ENCODE results near the gene SP140L.
"Not testable (repeated sequence)": the region's sequence is repeated elsewhere in the genome, so short reads cannot be mapped to it uniquely, and the experiment has no call there.

Gene SP140L

DNA sequence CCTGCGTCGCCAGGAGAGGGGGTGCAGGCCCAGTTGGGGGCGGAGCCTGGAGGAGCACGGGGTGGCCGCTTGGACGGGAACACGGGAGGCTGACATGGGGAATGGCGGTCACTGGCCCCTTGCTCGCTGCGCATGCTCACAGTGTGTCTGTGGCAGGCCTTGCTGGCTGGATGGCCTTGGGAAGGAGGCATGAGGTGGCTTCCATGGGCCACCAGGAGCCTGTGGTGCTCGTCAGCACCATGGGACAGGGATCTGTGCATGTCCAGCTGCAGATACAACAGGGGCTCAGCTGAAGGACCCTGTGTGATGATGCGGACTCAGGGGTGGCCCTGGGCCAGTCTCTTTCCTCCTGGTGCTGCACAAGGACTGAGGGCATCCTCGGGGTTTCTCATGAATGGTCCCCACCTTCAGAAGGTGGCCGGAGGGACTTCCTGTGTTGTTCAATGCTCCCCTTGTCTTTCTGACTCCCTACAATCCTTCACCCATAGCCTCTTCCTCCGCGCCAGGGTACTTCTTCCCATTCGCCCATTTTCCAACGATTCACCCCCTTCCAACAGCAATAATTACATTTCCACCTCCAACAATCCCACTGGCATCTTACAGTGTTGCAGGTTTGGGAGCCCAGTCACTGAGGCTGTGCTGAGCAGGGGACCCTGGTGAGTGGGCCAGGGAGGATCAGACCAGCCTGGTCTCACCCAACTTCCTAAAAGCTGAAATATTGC is 3.4 kb upstream of the SP140L start:
- DNase-seq (ENCODE audit: low spot score), result no peak

DNA sequence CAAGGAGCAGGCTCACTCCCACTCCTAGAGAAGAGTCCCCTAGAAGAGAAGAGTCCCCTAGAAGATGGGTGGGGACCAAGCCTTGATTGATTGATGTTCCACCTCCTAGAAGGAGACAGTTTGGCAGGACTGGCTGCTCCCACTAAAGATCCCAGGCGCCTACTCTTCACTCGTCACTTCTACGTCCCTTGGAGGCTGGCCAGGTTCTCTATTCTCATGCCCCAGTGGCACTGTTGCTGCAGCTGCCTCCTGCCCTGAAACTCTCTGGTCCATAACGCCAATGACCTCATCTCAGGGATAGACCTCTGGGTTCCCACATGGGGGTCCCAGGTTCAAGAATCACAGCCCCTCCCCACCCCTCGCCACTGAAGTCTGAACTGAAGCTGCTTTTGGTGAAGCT is 2.5 kb upstream of the SP140L start:
- DNase-seq (ENCODE audit: low spot score), result no peak

DNA sequence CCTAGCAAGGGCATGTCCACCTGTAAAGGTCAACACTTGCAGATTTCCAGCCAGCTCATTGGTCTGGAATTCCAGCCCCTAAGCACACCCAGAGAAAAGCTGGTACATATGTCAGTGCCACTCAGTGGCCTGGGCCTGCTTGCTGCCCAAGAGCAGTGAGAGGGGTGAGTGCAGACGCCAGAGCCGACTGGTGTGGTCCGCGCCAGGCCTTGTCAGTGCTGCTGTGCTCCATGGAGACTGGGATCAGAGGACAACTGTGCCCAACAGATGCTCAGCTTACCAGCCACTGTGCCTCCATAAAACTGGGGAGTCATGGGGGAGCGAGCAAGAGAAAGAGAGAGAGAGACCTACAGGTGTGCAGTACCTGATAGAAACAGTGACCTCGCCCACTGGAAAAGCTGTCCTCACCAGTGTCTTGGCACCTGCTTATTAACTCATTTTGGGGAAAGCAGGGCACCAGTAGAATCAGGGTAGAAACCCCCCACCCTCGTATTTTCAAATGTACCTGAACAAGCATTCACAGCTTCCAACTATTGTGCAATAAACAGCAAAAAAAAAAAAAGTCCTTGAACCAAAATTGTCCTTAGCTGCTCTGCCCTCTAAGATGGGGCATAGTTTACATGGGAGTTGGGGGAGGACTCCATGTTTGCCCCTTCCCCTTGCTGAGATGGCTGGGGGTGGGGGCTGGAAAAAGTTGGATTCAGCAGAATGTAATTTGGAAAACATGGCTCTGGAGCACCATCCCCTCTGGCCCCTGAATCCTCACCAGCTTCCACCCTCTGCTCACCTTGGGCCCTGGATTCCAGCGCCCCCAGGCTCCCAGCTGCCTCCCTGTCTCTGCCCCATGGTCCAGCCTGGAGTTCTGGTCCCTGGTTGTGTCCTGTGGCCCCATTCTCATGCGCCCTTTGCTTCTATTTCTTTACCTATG is 1.4 kb upstream of the SP140L start:
- DNase-seq (ENCODE audit: low spot score), result no peak

DNA sequence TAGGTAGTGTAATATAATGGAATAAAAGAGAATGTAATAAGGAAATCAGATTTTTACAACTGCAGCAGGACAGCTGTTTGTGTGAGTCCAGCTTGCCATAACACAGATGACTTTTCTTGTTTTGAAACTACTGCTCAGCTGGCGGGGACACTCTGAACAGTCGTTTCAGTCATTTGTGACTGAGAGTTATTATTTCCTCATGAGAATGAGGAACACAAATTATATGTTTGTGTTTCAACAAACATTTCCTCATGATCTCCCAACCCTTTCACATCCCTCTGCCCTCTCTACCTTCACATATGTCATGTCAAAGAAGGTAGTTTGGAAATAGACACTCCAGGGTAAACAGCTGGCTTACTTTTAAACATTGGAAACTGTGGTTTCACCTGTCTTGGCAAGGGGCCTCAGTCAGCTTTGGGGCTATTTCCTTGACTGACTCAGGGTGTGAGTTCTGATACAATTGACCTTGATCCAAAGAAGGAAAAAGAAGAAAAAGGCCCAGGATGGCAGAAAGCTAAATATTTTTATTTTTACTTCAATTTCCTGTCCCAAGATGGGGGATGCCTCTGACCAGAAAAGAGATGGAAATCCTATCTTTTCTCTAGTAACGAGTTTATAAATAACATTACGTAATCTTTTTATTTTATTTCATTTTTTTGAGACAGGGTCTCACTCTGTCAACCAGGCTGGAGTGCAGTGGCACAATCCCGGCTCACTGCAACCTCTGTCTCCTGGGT is 593 bp downstream of the SP140L start:
- no peak for DNase-seq (ENCODE audit: low spot score)

DNA sequence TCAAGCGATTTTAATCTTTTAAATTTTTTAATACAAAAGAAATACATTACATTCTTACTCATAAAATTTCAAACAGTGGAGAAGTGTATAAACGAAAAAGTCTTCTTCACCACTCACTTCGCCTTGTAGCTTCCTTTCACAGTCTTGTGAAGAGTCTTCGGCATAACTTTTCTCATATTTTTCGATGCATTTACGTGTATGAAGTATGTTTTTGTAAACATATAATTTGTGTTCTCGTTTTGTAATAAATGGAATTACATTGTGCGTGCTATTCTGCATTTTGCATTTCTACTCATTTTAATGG is 1.1 kb downstream of the SP140L start:
- no peak for DNase-seq (ENCODE audit: low spot score)

DNA sequence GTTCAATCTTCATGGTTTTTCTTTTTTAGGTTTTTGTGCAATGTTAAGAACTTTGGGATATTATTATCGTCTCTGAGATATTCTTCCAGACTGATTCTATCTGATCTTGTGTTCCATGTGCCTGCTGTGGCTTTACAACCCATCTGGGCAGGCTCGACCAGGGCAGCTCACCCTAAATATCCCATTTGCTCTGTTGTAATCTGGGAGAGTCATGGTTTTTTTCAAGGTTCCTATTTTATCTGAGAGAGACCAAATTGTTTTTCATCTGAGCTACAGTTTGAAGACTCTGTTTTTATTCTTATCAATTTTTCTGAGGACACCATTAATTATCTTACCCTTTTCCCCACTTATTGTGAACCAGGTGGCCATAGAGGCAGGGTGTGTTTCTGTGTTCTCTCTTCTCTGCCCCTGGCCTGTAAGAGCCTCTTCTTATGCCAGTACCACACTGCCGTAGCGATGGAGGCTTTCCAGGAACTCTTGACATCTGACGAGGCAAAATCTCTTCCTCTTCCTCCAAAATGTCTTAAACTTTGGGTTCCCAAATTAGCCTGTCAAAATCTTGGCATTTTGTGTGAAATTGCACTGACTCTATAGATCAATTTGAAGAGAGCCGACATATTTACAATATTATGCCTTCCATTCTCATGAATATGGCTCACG is 3.1 kb downstream of the SP140L start:
- no peak for DNase-seq (ENCODE audit: low spot score)

DNA sequence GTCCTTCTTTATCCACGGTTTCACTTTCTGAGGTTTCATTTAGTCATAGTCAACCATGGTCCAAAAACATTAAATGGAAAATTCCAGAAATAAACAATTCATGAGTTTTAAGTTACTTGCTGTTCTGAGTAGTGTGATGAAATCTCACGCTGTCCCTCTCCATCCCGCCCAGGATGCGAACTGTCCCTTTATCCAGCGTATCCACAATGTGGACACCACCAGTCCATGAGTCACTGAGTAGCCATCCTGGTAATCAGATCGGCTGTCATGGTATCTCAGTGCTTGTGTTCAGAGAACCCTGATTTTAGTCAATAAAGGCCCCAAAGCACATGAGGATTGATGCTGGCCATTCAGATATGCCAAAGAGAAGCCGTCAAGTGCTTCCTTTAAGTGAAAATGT is 3.7 kb downstream of the SP140L start:
- DNase-seq (ENCODE audit: low spot score), result no peak

DNA sequence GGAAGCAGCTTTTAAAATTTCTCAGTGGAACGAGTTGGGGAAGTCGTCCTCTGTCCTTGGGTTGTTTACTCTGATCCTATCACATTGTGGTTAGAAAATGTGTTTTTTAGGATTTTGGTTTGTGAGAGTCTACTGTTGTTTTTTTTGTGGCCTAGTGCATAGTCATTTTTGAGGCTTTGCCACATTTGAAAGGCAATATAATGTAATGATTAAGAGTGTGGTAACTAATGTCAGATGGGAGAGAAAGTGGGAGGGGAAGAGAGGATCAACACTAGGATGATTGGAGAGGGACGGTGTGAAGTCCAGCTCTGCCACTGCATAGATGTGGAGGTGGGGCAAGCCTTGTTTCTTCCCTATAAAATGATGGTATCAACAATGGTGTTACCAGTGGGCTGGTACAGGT is 8.5 kb downstream of the SP140L start:
- DNase-seq (ENCODE audit: low spot score), result no peak

DNA sequence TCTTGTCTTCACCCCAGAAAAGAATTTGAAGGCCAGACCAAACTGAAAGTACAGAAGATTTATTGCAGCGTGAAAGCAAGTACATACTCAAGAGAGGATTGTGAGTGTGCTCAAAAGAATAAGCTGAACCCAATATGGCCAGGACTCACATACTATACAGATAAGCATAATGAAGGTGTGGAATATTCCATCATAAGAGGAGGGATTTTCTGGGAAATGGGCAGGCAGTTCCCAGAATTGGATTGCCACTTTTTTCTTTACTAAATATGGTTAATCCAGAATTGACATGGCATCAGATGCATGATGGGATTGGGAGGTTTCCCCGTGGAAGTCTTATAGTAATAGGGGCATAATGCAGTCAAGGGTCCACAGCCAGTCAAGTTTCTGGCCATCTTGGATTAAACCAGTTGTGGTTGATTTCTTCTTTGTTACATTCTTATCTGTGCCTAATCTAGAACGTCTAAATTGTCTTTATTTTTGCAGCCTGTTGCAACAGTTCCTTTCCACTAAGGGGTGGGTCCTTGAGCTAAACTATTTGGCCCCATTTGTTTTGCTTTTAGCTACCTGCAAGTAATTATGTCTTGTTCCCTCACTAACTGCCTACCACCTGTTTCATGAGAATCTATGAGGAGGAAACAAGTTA is 9.0 kb downstream of the SP140L start:
- DNase-seq (ENCODE audit: low spot score), result no peak

DNA sequence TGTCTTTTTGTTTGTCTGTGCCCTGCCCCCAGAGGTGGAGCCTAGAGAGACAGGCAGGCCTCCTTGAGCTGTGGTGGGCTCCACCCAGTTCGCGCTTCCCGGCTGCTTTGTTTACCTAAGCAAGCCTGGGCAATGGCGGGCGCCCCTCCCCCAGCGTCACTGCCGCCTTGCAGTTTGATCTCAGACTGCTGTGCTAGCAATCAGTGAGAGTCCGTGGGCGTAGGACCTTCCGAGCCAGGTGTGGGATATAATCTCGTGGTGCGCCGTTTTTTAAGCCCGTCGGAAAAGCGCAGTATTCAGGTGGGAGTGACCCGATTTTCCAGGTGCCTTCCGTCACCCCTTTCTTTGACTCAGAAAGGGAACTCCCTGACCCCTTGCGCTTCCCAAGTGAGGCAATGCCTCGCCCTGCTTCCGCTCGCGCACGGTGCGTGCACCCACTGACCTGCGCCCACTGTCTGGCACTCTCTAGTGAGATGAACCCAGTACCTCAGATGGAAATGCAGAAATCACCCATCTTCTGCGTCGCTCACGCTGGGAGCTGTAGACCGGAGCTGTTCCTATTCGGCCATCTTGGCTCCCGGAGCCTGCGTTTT is 15.0 kb downstream of the SP140L start:
- not testable (repeated sequence) for DNase-seq (ENCODE audit: low spot score)

DNA sequence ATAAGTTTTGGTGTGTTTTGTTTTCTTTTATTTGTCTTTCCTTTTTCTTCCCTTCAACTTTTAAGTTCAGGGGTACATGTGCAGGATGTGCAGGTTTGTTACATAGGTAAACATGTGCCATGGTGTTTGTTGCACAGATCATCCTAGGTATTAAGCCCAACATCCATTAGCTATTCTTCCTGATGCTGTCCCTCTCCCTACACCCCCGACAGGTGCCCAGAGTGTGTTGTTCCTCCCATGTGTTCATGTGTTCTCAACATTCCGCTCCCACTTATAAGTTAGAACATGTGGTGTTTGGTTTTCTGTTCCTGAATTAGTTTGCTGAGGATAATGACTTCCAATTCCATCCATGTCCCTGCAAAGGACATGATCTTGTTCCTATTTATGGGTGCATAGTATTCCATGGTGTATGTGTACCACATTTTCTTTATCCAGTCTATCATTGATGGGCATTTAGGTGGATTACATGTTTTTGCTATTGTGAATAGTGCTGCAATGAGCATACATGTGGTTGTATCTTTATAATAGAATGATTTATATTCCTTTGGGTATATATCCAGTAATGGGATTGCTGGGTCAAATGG is 16.1 kb downstream of the SP140L start:
- DNase-seq (ENCODE audit: low spot score), result not testable (repeated sequence)

DNA sequence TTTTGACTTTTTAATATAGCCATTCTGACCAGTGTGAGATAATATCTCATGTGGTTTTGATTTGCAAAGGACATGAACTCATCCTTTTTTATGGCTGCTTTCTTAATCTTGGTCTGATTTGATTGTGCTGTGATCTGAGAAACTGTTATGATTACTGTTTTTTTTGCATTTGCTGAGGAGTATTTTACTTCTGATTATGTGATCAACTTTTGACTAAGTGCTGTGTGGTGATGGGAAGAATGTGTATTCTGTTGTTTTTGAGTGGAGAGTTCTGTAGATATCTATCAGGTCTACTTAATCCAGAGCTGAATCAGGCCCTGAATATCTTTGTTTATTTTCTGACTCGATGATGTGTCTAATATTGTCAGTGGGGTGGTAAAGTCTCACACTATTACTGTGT is 16.8 kb downstream of the SP140L start:
- no peak for DNase-seq (ENCODE audit: low spot score)

DNA sequence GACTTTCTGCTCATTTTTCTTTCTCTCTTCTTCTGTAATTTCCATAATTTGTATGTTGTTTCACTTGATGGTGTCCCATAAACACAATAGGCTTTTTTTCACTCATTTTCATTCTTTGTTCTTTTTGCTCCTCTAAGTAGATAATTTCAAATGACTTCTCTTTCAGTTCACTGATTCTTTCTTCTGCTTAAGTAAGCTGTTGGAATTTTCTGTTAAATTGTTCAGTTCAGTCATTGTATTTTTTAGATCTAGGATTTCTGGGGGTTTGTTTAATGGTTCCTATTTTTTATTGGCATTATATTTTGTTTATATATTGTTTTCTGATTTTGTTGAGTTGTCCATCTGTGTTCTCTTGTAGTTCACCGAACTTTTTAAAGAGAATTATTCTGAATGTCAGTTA is 19.5 kb downstream of the SP140L start:
- no peak for DNase-seq (ENCODE audit: low spot score)

DNA sequence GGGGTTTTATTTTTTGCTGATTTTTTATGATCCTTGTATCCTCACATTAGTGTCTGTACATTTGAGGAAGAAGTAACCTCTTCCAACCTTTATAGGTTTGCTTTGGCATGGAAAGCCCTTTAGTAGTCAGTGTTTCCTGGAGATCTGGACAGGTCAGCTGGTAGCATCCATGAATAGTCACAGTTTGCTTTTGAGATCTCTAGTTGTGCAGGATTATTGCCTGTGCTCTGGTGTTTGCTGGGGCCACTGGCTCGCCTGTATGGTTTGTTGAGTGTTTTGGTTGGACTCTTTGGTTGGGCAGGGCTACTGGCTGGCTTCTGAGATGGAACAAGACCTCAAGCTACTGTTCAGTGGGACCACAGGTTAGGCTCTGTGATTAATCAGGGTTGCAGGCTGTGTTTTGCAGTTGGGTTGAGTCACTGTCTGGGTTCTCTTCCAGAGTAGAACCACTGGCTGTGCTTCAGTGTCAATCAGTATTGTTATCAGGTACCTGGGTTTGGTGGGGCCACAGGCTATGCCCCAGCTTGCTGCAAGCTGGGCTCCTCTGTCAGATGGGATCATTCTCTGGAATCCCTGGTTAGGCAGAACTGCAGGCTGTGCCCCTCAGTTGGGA is 20.0 kb downstream of the SP140L start:
- no peak for DNase-seq (ENCODE audit: low spot score)

DNA sequence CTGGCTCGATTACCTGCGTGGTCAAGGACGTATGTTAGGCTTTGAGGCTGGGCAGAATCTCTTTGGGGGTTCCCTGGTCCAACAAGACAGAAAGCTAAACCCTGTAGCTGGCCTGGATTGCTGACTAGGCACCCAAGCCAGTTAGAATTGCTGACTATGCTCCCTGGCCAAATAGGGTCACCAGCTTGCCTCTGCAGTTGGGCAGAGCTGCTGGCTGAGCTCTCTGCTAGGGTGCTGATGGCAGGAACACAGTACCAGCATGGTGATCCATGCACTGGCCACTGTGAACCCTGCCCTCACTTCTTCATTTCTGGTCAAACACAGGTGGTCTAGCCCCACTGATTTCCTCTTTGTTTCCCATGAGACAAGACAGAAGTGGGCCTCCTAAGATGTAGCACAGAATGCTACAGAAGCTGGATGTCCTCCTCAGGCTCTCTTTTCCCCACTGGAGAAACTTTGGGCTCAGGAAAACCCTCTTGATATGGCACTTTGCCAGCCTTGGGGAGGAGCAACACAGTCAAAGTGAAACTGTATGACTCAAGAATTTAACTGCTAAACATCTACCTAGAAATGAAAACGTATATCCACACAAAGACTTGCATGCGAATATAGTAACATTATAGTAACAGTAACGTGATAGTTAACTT is 20.8 kb downstream of the SP140L start:
- DNase-seq (ENCODE audit: low spot score), result no peak

DNA sequence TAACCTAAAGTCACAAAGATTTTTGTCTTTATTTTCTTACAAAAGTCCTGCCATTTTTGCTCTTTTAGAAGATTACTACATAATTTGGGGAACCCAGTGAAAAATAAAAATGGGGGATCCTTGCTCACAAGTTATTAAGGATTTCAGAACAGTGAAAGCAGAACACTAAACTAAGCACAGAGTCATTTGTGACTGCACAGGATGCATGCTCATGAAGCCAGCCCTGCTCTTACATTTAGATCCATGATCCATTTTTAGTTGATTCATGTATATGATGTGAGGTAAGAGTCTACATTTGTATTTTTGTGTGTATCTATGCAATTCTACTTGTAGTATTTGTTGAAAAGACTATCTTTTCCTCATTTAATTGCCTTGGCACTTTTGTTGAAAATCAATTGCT is 21.8 kb downstream of the SP140L start:
- DNase-seq (ENCODE audit: low spot score), result no peak

DNA sequence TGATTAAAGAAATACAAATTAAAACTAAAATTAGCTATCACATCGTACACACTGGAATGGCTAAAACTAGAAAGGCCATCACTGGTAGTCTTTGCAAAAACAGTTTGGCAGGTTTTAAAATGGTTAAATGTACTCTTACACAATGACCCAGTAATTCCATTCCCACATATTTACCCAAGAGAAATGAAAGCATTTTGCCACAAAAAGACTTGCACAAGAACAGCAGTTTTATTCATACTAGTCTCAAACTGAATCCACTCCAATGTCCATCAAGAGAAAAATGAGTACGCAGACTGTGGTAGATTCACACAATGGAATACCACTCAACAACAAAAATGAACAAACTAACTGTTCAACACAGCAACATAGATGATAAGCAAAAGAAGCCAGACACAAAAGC is 29.1 kb downstream of the SP140L start:
- no peak for DNase-seq (ENCODE audit: low spot score)

DNA sequence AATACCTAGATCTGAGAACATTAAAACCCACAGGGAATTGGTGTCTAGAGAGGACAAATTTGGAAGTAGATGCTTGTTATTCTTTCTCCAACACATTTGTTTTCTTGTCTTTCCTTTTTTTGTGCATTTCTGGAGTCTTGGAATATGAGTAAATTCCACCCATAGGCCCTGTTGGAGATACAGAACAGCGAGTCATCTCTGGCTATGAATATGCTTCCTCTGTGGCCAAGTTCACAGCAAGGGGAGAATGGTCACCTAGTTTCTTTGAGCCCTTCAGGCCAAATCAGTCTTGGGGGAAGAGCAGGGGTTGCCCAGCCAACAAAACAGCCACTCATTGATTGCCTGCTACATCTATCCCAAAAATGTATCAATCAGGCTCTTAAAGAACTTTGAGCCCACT is 31.3 kb downstream of the SP140L start:
- no peak for DNase-seq (ENCODE audit: low spot score)

DNA sequence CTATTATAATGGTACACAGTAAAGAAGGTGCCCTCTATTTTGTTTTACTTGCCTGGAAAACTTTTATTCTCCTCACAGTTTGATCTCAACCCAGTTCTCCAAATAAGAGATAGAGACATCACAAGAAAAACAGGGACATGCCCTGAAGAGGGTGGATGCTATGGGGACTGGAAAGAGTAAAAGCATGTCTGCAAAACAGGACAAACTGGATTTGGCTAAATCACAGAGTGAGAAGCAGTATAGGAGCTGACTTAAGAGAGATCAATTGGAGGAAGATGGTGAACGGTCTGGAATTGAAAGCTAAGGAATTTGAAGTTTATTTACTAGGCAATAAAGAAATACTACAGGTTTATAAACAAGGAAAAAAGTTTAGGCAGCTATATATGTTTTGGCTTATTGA is 33.0 kb downstream of the SP140L start:
- DNase-seq (ENCODE audit: low spot score), result no peak

DNA sequence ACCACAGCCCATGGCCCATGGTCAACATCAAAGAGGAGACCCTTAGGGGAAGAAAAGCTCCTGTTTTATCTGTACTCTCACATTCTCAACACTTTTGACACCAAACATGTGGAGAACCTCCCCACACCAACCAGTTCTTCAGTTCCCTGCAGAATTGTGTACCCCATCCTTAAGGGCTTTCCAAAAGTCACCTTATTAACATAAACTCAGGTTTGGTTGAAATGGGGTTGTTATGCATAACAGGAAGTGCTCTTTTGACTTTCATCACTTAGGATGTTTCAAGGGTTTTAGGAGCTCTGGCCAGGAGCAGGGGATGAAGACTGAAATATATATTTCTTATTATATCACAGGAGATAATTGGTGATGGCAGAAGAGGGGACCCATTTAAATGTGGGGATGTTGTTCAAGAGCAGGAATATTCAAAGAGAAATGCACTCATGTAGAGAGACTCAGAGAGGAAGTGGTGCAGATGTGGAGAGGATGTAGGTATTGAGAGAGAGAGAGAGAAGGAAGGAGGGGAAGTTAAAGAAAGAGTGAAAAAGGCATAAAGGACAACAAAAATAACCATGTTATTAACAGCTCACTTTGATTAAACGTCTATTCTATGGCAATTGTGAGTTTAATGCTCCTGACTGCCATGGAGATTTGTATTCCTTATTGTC is 35.2 kb downstream of the SP140L start:
- DNase-seq (ENCODE audit: low spot score), result no peak

Measured in cerebellar cortex (tissue), 1 donor.